ENCODE data around the gene OSBPL10. TPM values are rescaled to one million over a fixed set of nuclear protein-coding genes. Genes with fewer than 3 reads are reported as not detected.
A peak's percentile ranks its signal among the peaks of the same experiment; 100 is the strongest.

OSBPL10 gene
- total RNA-seq, 1 experiment from 2014 or later: 48.0 TPM

- Histone ChIP-seq H3K4me2 (ENCODE audit: low read length) (no peak overlapping the region), H3K79me2 (ENCODE audit: low read length) (no peaks in the 10 kb centered on the region), H2AFZ (ENCODE audit: low read length) (no peak overlapping the region), H3K27me3 (ENCODE audit: low read length) (no peaks in the 10 kb centered on the region), H3K4me1 (ENCODE audit: insufficient read depth, low read length) (0 out of 2 replicates have a peak, but pooled peaks cover 7% of the 10 kb centered on the region), H3K9me3 (ENCODE audit: low read length) (no peaks in the 10 kb centered on the region), H3F3A (ENCODE audit: low read length, unreplicated experiment) (no peaks in the 10 kb centered on the region), H3K36me3 (ENCODE audit: low read depth, low read length) (no peaks in the 10 kb centered on the region), H3K4me3 (ENCODE audit: low read length) (no peak overlapping the region), H3K9me2 (replicated peaks; ENCODE audit: low read length) (no peaks in the 10 kb centered on the region), H4K20me1 (ENCODE audit: low read length) (no peaks in the 10 kb centered on the region), H3K9ac (ENCODE audit: low read length) (no peak overlapping the region), H3K27ac (ENCODE audit: low read length) (no peak overlapping the region)
- ATAC-seq (no peak), DNase-seq (no peak)
- TF ChIP-seq EZH2phosphoT487 (IDR thresholded peaks at IDR 0.05; ENCODE audit: borderline replicate concordance, low read length) (no peak), CTCF (conservative IDR thresholded peaks at IDR 0.05; ENCODE audit: low read depth, low read length) (no peak), EZH2 (IDR thresholded peaks at IDR 0.05; ENCODE audit: low read length, unreplicated experiment) (no peak)
- ChIA-PET POLR2A (ENCODE audit: unreplicated experiment) (no interaction called here), CTCF (no interaction called here)
- no TSS peak for BruUV-seq (replicated peaks)
- intact Hi-C loops (cut with micrococcal nuclease): no loop called here
Observed at GRCh38 chr3:31808143-31808720, 172.8 kb downstream of the OSBPL10 start.

GRCh38 chr3:31804251-31805051, 176.6 kb downstream of the OSBPL10 start:
- Histone ChIP-seq H2AFZ (ENCODE audit: low read length) (no peak overlapping the region), H3K9me3 (ENCODE audit: low read length) (no peaks in the 10 kb centered on the region), H3K4me2 (ENCODE audit: low read length) (no peak overlapping the region), H3F3A (ENCODE audit: low read length, unreplicated experiment) (no peaks in the 10 kb centered on the region), H3K4me1 (ENCODE audit: insufficient read depth, low read length) (0 out of 2 replicates have a peak, but pooled peaks cover 7% of the 10 kb centered on the region), H3K9me2 (replicated peaks; ENCODE audit: low read length) (no peaks in the 10 kb centered on the region), H3K36me3 (ENCODE audit: low read depth, low read length) (no peaks in the 10 kb centered on the region), H3K79me2 (ENCODE audit: low read length) (no peaks in the 10 kb centered on the region), H4K20me1 (ENCODE audit: low read length) (no peaks in the 10 kb centered on the region), H3K9ac (ENCODE audit: low read length) (no peak overlapping the region), H3K4me3 (ENCODE audit: low read length) (no peak overlapping the region), H3K27ac (ENCODE audit: low read length) (no peak overlapping the region), H3K27me3 (ENCODE audit: low read length) (no peaks in the 10 kb centered on the region)
- ChIA-PET CTCF (no interaction called here), POLR2A (ENCODE audit: unreplicated experiment) (no interaction called here)
- peak; percentile 32 for DNase-seq
- intact Hi-C loops (cut with micrococcal nuclease): no loop called here
- BruUV-seq (replicated peaks): no TSS peak
- ATAC-seq: peak; percentile 33; the same call in 1 of the 2 replicates
- TF ChIP-seq EZH2phosphoT487 (IDR thresholded peaks at IDR 0.05; ENCODE audit: borderline replicate concordance, low read length): no peak
- TF ChIP-seq EZH2 (IDR thresholded peaks at IDR 0.05; ENCODE audit: low read length, unreplicated experiment): no peak
- TF ChIP-seq CTCF (conservative IDR thresholded peaks at IDR 0.05; ENCODE audit: low read depth, low read length): no peak

Data from PC-3 (cell line).